ENCODE measurements around the gene CCDC160.
A peak's percentile ranks its signal among the peaks of the same experiment; 100 is the strongest.

CCDC160 gene

GRCh38 chrX:134244043-134244442 lies 7.1 kb downstream of the CCDC160 start:
- no peak overlapping the region for H2AK5ac ChIP-seq (ENCODE audit: low read length)
- no peak overlapping the region for H3K4me3 ChIP-seq (ENCODE audit: low read length)
- H2BK15ac ChIP-seq (replicated peaks; ENCODE audit: low read depth) = no peak overlapping the region
- no peaks in the 10 kb centered on the region for H3K4me1 ChIP-seq (ENCODE audit: control insufficient read depth, low read depth, low read length)
- no peak overlapping the region for H3K27ac ChIP-seq (ENCODE audit: low read depth, low read length)
- H4K8ac ChIP-seq (ENCODE audit: low read depth, low read length) = no peak overlapping the region
- no peak overlapping the region for H3K23ac ChIP-seq (ENCODE audit: low read length)
- H2BK5ac ChIP-seq (ENCODE audit: low read length) = no peak overlapping the region
- H3K79me2 ChIP-seq (ENCODE audit: control insufficient read depth, insufficient read depth, low read length) = no peaks in the 10 kb centered on the region
- no peak overlapping the region for H3K9ac ChIP-seq (ENCODE audit: low read length)
- no peak overlapping the region for H3K4me2 ChIP-seq (ENCODE audit: low read length)
- no peaks in the 10 kb centered on the region for H3K36me3 ChIP-seq (ENCODE audit: control insufficient read depth, insufficient read depth, low read length)
- H2BK120ac ChIP-seq (ENCODE audit: low read depth, low read length) = no peak overlapping the region
- no peak for DNase-seq
- no peaks in the 10 kb centered on the region for H3K79me1 ChIP-seq (ENCODE audit: low read length)
- H3K18ac ChIP-seq (ENCODE audit: low read length) = no peak overlapping the region
- H4K5ac ChIP-seq (ENCODE audit: low read length) = no peak overlapping the region
- no peak overlapping the region for H3K4ac ChIP-seq (ENCODE audit: low read depth, low read length)
- H3K27me3 ChIP-seq (ENCODE audit: insufficient read depth, low read length, poor library complexity) = no peaks in the 10 kb centered on the region
- no peak overlapping the region for H3K56ac ChIP-seq (ENCODE audit: low read length)

GRCh38 chrX:134246282-134246681 lies 9.3 kb downstream of the CCDC160 start:
- no peak overlapping the region for H3K56ac ChIP-seq (ENCODE audit: low read length)
- no peak overlapping the region for H3K27ac ChIP-seq (ENCODE audit: low read depth, low read length)
- H2AK5ac ChIP-seq (ENCODE audit: low read length) = no peak overlapping the region
- DNase-seq = peak; percentile 56
- WGBS (ENCODE audit: extremely low coverage, insufficient coverage, low lambda C conversion rate) = no CpG with 5 or more reads among the region's 7 CpGs
- no peaks in the 10 kb centered on the region for H3K79me1 ChIP-seq (ENCODE audit: low read length)
- H3K4me3 ChIP-seq (ENCODE audit: low read length) = no peak overlapping the region
- H3K9ac ChIP-seq (ENCODE audit: low read length) = no peak overlapping the region
- H4K5ac ChIP-seq (ENCODE audit: low read length) = no peak overlapping the region
- H3K27me3 ChIP-seq (ENCODE audit: insufficient read depth, low read length, poor library complexity) = no peaks in the 10 kb centered on the region
- no peaks in the 10 kb centered on the region for H3K4me1 ChIP-seq (ENCODE audit: control insufficient read depth, low read depth, low read length)
- no peaks in the 10 kb centered on the region for H3K36me3 ChIP-seq (ENCODE audit: control insufficient read depth, insufficient read depth, low read length)
- no peak overlapping the region for H2BK15ac ChIP-seq (replicated peaks; ENCODE audit: low read depth)
- H3K23ac ChIP-seq (ENCODE audit: low read length) = no peak overlapping the region
- peak overlapping the region; percentile 28 for H4K8ac ChIP-seq (ENCODE audit: low read depth, low read length)
- no peak overlapping the region for H2BK5ac ChIP-seq (ENCODE audit: low read length)
- H3K4me2 ChIP-seq (ENCODE audit: low read length) = no peak overlapping the region
- H3K18ac ChIP-seq (ENCODE audit: low read length) = no peak overlapping the region
- no peak overlapping the region for H2BK120ac ChIP-seq (ENCODE audit: low read depth, low read length)
- no peak overlapping the region for H3K4ac ChIP-seq (ENCODE audit: low read depth, low read length)
- no peaks in the 10 kb centered on the region for H3K79me2 ChIP-seq (ENCODE audit: control insufficient read depth, insufficient read depth, low read length)

- Histone ChIP-seq H3K9ac (ENCODE audit: low read length) (no peak overlapping the region), H3K4ac (ENCODE audit: low read depth, low read length) (no peak overlapping the region), H3K27ac (ENCODE audit: low read depth, low read length) (no peak overlapping the region), H3K27me3 (ENCODE audit: insufficient read depth, low read length, poor library complexity) (no peaks in the 10 kb centered on the region), H4K5ac (ENCODE audit: low read length) (no peak overlapping the region), H3K36me3 (ENCODE audit: control insufficient read depth, insufficient read depth, low read length) (no peaks in the 10 kb centered on the region), H3K56ac (ENCODE audit: low read length) (no peak overlapping the region), H2BK15ac (replicated peaks; ENCODE audit: low read depth) (no peak overlapping the region), H4K8ac (ENCODE audit: low read depth, low read length) (no peak overlapping the region), H2BK5ac (ENCODE audit: low read length) (no peak overlapping the region), H3K23ac (ENCODE audit: low read length) (no peak overlapping the region), H3K79me1 (ENCODE audit: low read length) (no peaks in the 10 kb centered on the region), H3K4me1 (ENCODE audit: control insufficient read depth, low read depth, low read length) (no peaks in the 10 kb centered on the region), H3K4me3 (ENCODE audit: low read length) (no peak overlapping the region), H3K79me2 (ENCODE audit: control insufficient read depth, insufficient read depth, low read length) (no peaks in the 10 kb centered on the region), H2BK120ac (ENCODE audit: low read depth, low read length) (no peak overlapping the region), H2AK5ac (ENCODE audit: low read length) (no peak overlapping the region), H3K18ac (ENCODE audit: low read length) (no peak overlapping the region), H3K4me2 (ENCODE audit: low read length) (no peak overlapping the region)
- no peak for DNase-seq
- WGBS (ENCODE audit: extremely low coverage, insufficient coverage, low lambda C conversion rate) = no CpG with 5 or more reads among the region's 3 CpGs
Measured at GRCh38 chrX:134247492-134247891, 10.5 kb downstream of the CCDC160 start.

- H3K18ac ChIP-seq (ENCODE audit: low read length) = no peak overlapping the region
- no peak overlapping the region for H2BK5ac ChIP-seq (ENCODE audit: low read length)
- no peak overlapping the region for H3K4ac ChIP-seq (ENCODE audit: low read depth, low read length)
- H3K79me1 ChIP-seq (ENCODE audit: low read length) = no peaks in the 10 kb centered on the region
- H3K4me1 ChIP-seq (ENCODE audit: control insufficient read depth, low read depth, low read length) = no peaks in the 10 kb centered on the region
- no peaks in the 10 kb centered on the region for H3K27me3 ChIP-seq (ENCODE audit: insufficient read depth, low read length, poor library complexity)
- H3K23ac ChIP-seq (ENCODE audit: low read length) = no peak overlapping the region
- H3K36me3 ChIP-seq (ENCODE audit: control insufficient read depth, insufficient read depth, low read length) = no peaks in the 10 kb centered on the region
- no peak overlapping the region for H3K4me2 ChIP-seq (ENCODE audit: low read length)
- H3K9ac ChIP-seq (ENCODE audit: low read length) = no peak overlapping the region
- H3K27ac ChIP-seq (ENCODE audit: low read depth, low read length) = no peak overlapping the region
- no peak overlapping the region for H3K56ac ChIP-seq (ENCODE audit: low read length)
- no peaks in the 10 kb centered on the region for H3K79me2 ChIP-seq (ENCODE audit: control insufficient read depth, insufficient read depth, low read length)
- no peak overlapping the region for H4K5ac ChIP-seq (ENCODE audit: low read length)
- no peak overlapping the region for H2BK120ac ChIP-seq (ENCODE audit: low read depth, low read length)
- H2BK15ac ChIP-seq (replicated peaks; ENCODE audit: low read depth) = no peak overlapping the region
- H4K8ac ChIP-seq (ENCODE audit: low read depth, low read length) = no peak overlapping the region
- no peak overlapping the region for H3K4me3 ChIP-seq (ENCODE audit: low read length)
- DNase-seq = no peak
- H2AK5ac ChIP-seq (ENCODE audit: low read length) = no peak overlapping the region
Measured at GRCh38 chrX:134249241-134249640, 12.3 kb downstream of the CCDC160 start.

- no peak overlapping the region for H3K27ac ChIP-seq (ENCODE audit: low read depth, low read length)
- no peaks in the 10 kb centered on the region for H3K79me2 ChIP-seq (ENCODE audit: control insufficient read depth, insufficient read depth, low read length)
- no peak overlapping the region for H3K4me2 ChIP-seq (ENCODE audit: low read length)
- H2BK15ac ChIP-seq (replicated peaks; ENCODE audit: low read depth) = no peak overlapping the region
- H3K4ac ChIP-seq (ENCODE audit: low read depth, low read length) = no peak overlapping the region
- H4K8ac ChIP-seq (ENCODE audit: low read depth, low read length) = no peak overlapping the region
- H3K36me3 ChIP-seq (ENCODE audit: control insufficient read depth, insufficient read depth, low read length) = no peaks in the 10 kb centered on the region
- no peak overlapping the region for H3K9ac ChIP-seq (ENCODE audit: low read length)
- no peak overlapping the region for H2BK120ac ChIP-seq (ENCODE audit: low read depth, low read length)
- no peak overlapping the region for H2AK5ac ChIP-seq (ENCODE audit: low read length)
- no peaks in the 10 kb centered on the region for H3K79me1 ChIP-seq (ENCODE audit: low read length)
- no peak overlapping the region for H3K56ac ChIP-seq (ENCODE audit: low read length)
- H3K27me3 ChIP-seq (ENCODE audit: insufficient read depth, low read length, poor library complexity) = no peaks in the 10 kb centered on the region
- no peak overlapping the region for H3K18ac ChIP-seq (ENCODE audit: low read length)
- no peak overlapping the region for H2BK5ac ChIP-seq (ENCODE audit: low read length)
- no peak for DNase-seq
- no peak overlapping the region for H3K23ac ChIP-seq (ENCODE audit: low read length)
- H3K4me1 ChIP-seq (ENCODE audit: control insufficient read depth, low read depth, low read length) = no peaks in the 10 kb centered on the region
- no CpG with 5 or more reads among the region's 1 CpG for WGBS (ENCODE audit: extremely low coverage, insufficient coverage, low lambda C conversion rate)
- H4K5ac ChIP-seq (ENCODE audit: low read length) = no peak overlapping the region
- no peak overlapping the region for H3K4me3 ChIP-seq (ENCODE audit: low read length)
Measured at GRCh38 chrX:134251241-134251640, 14.3 kb downstream of the CCDC160 start.

- Histone ChIP-seq H3K23ac (ENCODE audit: low read length) (no peak overlapping the region), H3K4me2 (ENCODE audit: low read length) (no peak overlapping the region), H3K27me3 (ENCODE audit: insufficient read depth, low read length, poor library complexity) (no peaks in the 10 kb centered on the region), H3K79me2 (ENCODE audit: control insufficient read depth, insufficient read depth, low read length) (no peaks in the 10 kb centered on the region), H4K8ac (ENCODE audit: low read depth, low read length) (no peak overlapping the region), H3K79me1 (ENCODE audit: low read length) (no peaks in the 10 kb centered on the region), H3K27ac (ENCODE audit: low read depth, low read length) (no peak overlapping the region), H3K18ac (ENCODE audit: low read length) (no peak overlapping the region), H2BK120ac (ENCODE audit: low read depth, low read length) (no peak overlapping the region), H4K5ac (ENCODE audit: low read length) (no peak overlapping the region), H3K4me3 (ENCODE audit: low read length) (no peak overlapping the region), H2BK5ac (ENCODE audit: low read length) (no peak overlapping the region), H3K4ac (ENCODE audit: low read depth, low read length) (no peak overlapping the region), H3K4me1 (ENCODE audit: control insufficient read depth, low read depth, low read length) (no peaks in the 10 kb centered on the region), H2BK15ac (replicated peaks; ENCODE audit: low read depth) (no peak overlapping the region), H3K9ac (ENCODE audit: low read length) (no peak overlapping the region), H2AK5ac (ENCODE audit: low read length) (no peak overlapping the region), H3K56ac (ENCODE audit: low read length) (no peak overlapping the region), H3K36me3 (ENCODE audit: control insufficient read depth, insufficient read depth, low read length) (no peaks in the 10 kb centered on the region)
- no peak for DNase-seq
Measured at GRCh38 chrX:134254511-134254910, 17.5 kb downstream of the CCDC160 start.
